A673 (cell line): ENCODE results near the gene FAM149A.

ENCODE experiments used
- EZH2 ChIP-seq: fragments of 200-600 bp; sonication (generic); IDR thresholded peaks from 2 replicates; pipeline ENCODE4 v1.6.1; 2017; ENCODE audit warnings: borderline replicate concordance, low read depth, mild to moderate bottlenecking, mixed read lengths, antibody characterized with exemption, low read length; ENCODE audit not compliant: poor library complexity, severe bottlenecking
- TF ChIP-seq, protein P1 (sequence below): fragments of 300-800, 200-600 bp; sonication (generic); conservative IDR thresholded peaks from 2 replicates; pipeline ENCODE4 v1.5.1; 2017; ENCODE audit warnings: low read depth, mild to moderate bottlenecking, antibody characterized with exemption, low read length, moderate library complexity, mixed read lengths

DNA sequence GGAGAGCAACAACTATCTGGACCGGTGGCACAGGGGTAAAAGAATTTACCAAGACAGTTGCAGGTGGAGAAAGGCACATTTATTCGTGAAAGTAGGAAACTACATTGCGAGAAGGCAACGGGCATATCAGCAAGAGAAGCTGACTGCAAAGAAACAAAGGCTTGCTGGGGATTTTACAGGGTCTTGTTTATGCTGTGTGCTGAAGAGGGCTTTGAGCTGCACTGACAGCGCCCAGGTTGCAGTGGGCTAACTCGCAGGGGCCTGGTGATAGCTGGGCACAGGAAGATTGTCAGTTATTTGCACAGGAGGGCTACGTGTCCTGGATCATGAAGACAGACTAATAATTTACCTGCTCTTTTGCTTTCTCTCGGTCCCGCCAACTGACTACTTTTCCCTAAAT is 24.8 kb upstream of the FAM149A start:
- TF ChIP-seq, protein P1, sequence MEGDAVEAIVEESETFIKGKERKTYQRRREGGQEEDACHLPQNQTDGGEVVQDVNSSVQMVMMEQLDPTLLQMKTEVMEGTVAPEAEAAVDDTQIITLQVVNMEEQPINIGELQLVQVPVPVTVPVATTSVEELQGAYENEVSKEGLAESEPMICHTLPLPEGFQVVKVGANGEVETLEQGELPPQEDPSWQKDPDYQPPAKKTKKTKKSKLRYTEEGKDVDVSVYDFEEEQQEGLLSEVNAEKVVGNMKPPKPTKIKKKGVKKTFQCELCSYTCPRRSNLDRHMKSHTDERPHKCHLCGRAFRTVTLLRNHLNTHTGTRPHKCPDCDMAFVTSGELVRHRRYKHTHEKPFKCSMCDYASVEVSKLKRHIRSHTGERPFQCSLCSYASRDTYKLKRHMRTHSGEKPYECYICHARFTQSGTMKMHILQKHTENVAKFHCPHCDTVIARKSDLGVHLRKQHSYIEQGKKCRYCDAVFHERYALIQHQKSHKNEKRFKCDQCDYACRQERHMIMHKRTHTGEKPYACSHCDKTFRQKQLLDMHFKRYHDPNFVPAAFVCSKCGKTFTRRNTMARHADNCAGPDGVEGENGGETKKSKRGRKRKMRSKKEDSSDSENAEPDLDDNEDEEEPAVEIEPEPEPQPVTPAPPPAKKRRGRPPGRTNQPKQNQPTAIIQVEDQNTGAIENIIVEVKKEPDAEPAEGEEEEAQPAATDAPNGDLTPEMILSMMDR = no peak
- TF ChIP-seq EZH2 = no peak
